ENCODE measurements around the gene BBX. TPM values are rescaled to one million over a fixed set of nuclear protein-coding genes. Genes with fewer than 3 reads are reported as not detected.
"Not testable (repeated sequence)": the region's sequence is repeated elsewhere in the genome, so short reads cannot be mapped to it uniquely, and the experiment has no call there.

BBX gene
- polyA plus RNA-seq, 1 donor from 2014 or later: 23.8 TPM

GRCh38 chr3:107689355-107689754, 166.6 kb downstream of the BBX start:
- peak; percentile 58 for TF ChIP-seq POLR2AphosphoS5 (IDR thresholded peaks at IDR 0.05)
- TF ChIP-seq, protein P1, sequence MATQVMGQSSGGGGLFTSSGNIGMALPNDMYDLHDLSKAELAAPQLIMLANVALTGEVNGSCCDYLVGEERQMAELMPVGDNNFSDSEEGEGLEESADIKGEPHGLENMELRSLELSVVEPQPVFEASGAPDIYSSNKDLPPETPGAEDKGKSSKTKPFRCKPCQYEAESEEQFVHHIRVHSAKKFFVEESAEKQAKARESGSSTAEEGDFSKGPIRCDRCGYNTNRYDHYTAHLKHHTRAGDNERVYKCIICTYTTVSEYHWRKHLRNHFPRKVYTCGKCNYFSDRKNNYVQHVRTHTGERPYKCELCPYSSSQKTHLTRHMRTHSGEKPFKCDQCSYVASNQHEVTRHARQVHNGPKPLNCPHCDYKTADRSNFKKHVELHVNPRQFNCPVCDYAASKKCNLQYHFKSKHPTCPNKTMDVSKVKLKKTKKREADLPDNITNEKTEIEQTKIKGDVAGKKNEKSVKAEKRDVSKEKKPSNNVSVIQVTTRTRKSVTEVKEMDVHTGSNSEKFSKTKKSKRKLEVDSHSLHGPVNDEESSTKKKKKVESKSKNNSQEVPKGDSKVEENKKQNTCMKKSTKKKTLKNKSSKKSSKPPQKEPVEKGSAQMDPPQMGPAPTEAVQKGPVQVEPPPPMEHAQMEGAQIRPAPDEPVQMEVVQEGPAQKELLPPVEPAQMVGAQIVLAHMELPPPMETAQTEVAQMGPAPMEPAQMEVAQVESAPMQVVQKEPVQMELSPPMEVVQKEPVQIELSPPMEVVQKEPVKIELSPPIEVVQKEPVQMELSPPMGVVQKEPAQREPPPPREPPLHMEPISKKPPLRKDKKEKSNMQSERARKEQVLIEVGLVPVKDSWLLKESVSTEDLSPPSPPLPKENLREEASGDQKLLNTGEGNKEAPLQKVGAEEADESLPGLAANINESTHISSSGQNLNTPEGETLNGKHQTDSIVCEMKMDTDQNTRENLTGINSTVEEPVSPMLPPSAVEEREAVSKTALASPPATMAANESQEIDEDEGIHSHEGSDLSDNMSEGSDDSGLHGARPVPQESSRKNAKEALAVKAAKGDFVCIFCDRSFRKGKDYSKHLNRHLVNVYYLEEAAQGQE (IDR thresholded peaks at IDR 0.05; ENCODE audit: borderline replicate concordance): no peak
- TF ChIP-seq EZH2 (IDR thresholded peaks at IDR 0.05; ENCODE audit: borderline replicate concordance, insufficient read depth, low read length, poor library complexity, severe bottlenecking): no peak
- no peak for TF ChIP-seq CTCF (IDR thresholded peaks at IDR 0.05; ENCODE audit: poor library complexity, severe bottlenecking)
- TF ChIP-seq SMC3 (conservative IDR thresholded peaks at IDR 0.05; ENCODE audit: poor library complexity): no peak
- peak; percentile 21 for TF ChIP-seq EP300 (conservative IDR thresholded peaks at IDR 0.05; ENCODE audit: poor library complexity, severe bottlenecking)
- TF ChIP-seq MXI1 (conservative IDR thresholded peaks at IDR 0.05; ENCODE audit: poor library complexity, severe bottlenecking): no peak
- no peak for TF ChIP-seq RAD21 (conservative IDR thresholded peaks at IDR 0.05)
- no peak overlapping the region for H3K4me3 ChIP-seq (ENCODE audit: low read length)
- H3F3A ChIP-seq (ENCODE audit: insufficient read depth, low read length, poor library complexity, severe bottlenecking): peaks cover 4% of the 10 kb centered on the region
- H3K9me2 ChIP-seq (ENCODE audit: insufficient read depth, low read length): no peaks in the 10 kb centered on the region
- H3K9ac ChIP-seq (ENCODE audit: low read length): no peak overlapping the region
- no peaks in the 10 kb centered on the region for H3K27me3 ChIP-seq (ENCODE audit: insufficient read depth, low read depth, low read length)
- H3K27ac ChIP-seq (ENCODE audit: low read length): no peak overlapping the region
- no peak overlapping the region for H2AFZ ChIP-seq (ENCODE audit: low read depth, low read length)
- H3K4me2 ChIP-seq (ENCODE audit: low read length): no peak overlapping the region
- H3K36me3 ChIP-seq (ENCODE audit: insufficient read depth, low read length): no peaks in the 10 kb centered on the region
- no peaks in the 10 kb centered on the region for H4K20me1 ChIP-seq (ENCODE audit: insufficient read depth)
- no peaks in the 10 kb centered on the region for H3K9me3 ChIP-seq (ENCODE audit: low read length)
- no peaks in the 10 kb centered on the region for H3K79me2 ChIP-seq (replicated peaks; ENCODE audit: insufficient read depth, low read length)

DNA sequence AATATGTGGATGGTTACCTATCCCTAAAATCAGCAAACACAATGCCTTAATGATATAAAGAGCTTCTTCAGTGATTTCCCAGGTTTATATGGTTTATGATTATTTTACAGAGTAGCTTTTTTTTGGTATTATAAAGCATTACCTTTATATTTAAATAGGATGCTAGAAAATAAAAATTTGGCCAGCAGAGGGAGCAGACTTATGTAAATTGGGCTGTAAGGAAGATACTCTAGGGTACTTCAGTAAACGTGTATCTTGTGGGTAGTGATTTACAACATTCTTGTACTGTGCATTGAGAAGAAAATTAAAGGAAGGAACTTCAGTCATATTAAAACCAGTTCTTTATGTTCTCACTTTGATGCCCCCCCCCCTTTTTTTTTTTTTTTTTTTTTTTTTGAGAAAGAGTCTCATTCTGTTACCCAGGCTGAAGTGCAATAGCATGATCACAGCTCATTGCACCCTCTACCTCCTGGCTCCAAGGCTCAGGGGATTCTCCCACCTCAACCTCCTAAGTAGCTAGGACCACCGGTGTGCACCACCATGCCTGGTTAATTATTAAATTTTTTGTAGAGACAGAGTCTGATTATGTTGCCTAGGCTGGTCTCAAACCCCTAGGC, 167.9 kb downstream of the BBX start:
- H4K20me1 ChIP-seq (ENCODE audit: insufficient read depth): no peaks in the 10 kb centered on the region
- no peak overlapping the region for H3K9ac ChIP-seq (ENCODE audit: low read length)
- H3K4me3 ChIP-seq (ENCODE audit: low read length): no peak overlapping the region
- no peak overlapping the region for H3K27ac ChIP-seq (ENCODE audit: low read length)
- H3K36me3 ChIP-seq (ENCODE audit: insufficient read depth, low read length): no peaks in the 10 kb centered on the region
- H3K4me2 ChIP-seq (ENCODE audit: low read length): no peak overlapping the region
- H3K27me3 ChIP-seq (ENCODE audit: insufficient read depth, low read depth, low read length): no peaks in the 10 kb centered on the region
- H2AFZ ChIP-seq (ENCODE audit: low read depth, low read length): no peak overlapping the region
- no peaks in the 10 kb centered on the region for H3K79me2 ChIP-seq (replicated peaks; ENCODE audit: insufficient read depth, low read length)
- no peaks in the 10 kb centered on the region for H3K9me2 ChIP-seq (ENCODE audit: insufficient read depth, low read length)
- no peaks in the 10 kb centered on the region for H3K9me3 ChIP-seq (ENCODE audit: low read length)
- TF ChIP-seq EZH2 (IDR thresholded peaks at IDR 0.05; ENCODE audit: borderline replicate concordance, insufficient read depth, low read length, poor library complexity, severe bottlenecking) (no peak), RAD21 (conservative IDR thresholded peaks at IDR 0.05) (peak; percentile 41), SMC3 (conservative IDR thresholded peaks at IDR 0.05; ENCODE audit: poor library complexity) (peak; percentile 45), MXI1 (conservative IDR thresholded peaks at IDR 0.05; ENCODE audit: poor library complexity, severe bottlenecking) (no peak), CTCF (IDR thresholded peaks at IDR 0.05; ENCODE audit: poor library complexity, severe bottlenecking) (peak; percentile 57), EP300 (conservative IDR thresholded peaks at IDR 0.05; ENCODE audit: poor library complexity, severe bottlenecking) (no peak), POLR2AphosphoS5 (IDR thresholded peaks at IDR 0.05) (no peak), TAF1 (IDR thresholded peaks at IDR 0.05; ENCODE audit: low read depth) (no peak)
- TF ChIP-seq, protein P1 (IDR thresholded peaks at IDR 0.05; ENCODE audit: borderline replicate concordance): no peak
- H3F3A ChIP-seq (ENCODE audit: insufficient read depth, low read length, poor library complexity, severe bottlenecking): no peaks in the 10 kb centered on the region

DNA sequence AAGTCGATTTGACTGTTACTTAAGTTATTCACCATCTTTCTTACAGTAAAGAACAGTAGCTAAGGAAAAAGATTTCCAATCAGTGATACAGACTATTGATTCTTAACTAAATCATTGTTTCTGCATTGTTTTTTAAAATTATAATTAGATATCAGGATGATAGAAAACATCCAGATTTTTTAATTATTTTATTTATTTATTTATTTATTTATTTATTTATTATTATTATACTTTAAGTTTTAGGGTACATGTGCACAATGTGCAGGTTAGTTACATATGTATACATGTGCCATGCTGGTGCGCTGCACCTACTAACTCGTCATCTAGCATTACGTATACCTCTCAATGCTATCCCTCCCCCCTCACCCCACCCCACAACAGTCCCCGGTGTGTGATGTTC, 169.2 kb downstream of the BBX start:
- H3K9me3 ChIP-seq (ENCODE audit: low read length); H3F3A ChIP-seq (ENCODE audit: insufficient read depth, low read length, poor library complexity, severe bottlenecking); H3K9ac ChIP-seq (ENCODE audit: low read length); H3K4me3 ChIP-seq (ENCODE audit: low read length); H3K27me3 ChIP-seq (ENCODE audit: insufficient read depth, low read depth, low read length); H3K27ac ChIP-seq (ENCODE audit: low read length); H3K4me2 ChIP-seq (ENCODE audit: low read length); H4K20me1 ChIP-seq (ENCODE audit: insufficient read depth); H3K36me3 ChIP-seq (ENCODE audit: insufficient read depth, low read length); H3K9me2 ChIP-seq (ENCODE audit: insufficient read depth, low read length); H2AFZ ChIP-seq (ENCODE audit: low read depth, low read length); H3K79me2 ChIP-seq (replicated peaks; ENCODE audit: insufficient read depth, low read length): not testable (repeated sequence)

Data from neural cell (in vitro differentiated cells).